Liver (tissue), 9 donors: ENCODE data around the gene TMEM272. TPM values are rescaled to one million over a fixed set of nuclear protein-coding genes. Genes with fewer than 3 reads are reported as not detected.

Experiments
- DNase-seq: peaks from one replicate; pipeline ENCODE4 v3.0.0-alpha.2; 2017; ENCODE audit warnings: low spot score
- H3K27ac ChIP-seq, 2 donors: one replicate each; pipeline ENCODE4 v1.7.0; 2013; ENCODE audit warnings: inconsistent platforms in 2 of 2, low read length in 2 of 2, control low read depth in 1 of 2, low read depth in 1 of 2, mild to moderate bottlenecking in 1 of 2
- H3K27me3 ChIP-seq, 4 donors: one replicate each; pipeline versions ENCODE4 v1.6.1 to v1.7.0; 2013; ENCODE audit warnings: low read length in 3 of 4, inconsistent platforms in 1 of 4, mild to moderate bottlenecking in 1 of 4, moderate library complexity in 1 of 4; ENCODE audit not compliant: control insufficient read depth in 4 of 4, insufficient read depth in 4 of 4
- H3K36me3 ChIP-seq, 4 donors: one replicate each; pipeline versions ENCODE4 v1.6.1 to v1.7.0; 2013; ENCODE audit warnings: low read length in 3 of 4, mild to moderate bottlenecking in 3 of 4, low read depth in 1 of 4, moderate library complexity in 1 of 4; ENCODE audit not compliant: control insufficient read depth in 4 of 4, insufficient read depth in 3 of 4
- H3K4me1 ChIP-seq, 4 donors: one replicate each; pipeline versions ENCODE4 v1.6.1 to v1.7.0; 2013; ENCODE audit warnings: low read length in 3 of 4, mild to moderate bottlenecking in 3 of 4, moderate library complexity in 1 of 4; ENCODE audit not compliant: control insufficient read depth in 4 of 4, insufficient read depth in 4 of 4
- H3K4me3 ChIP-seq, 3 donors: one replicate each; pipeline versions ENCODE4 v1.6.1 to v1.7.0; 2013; ENCODE audit warnings: low read length in 3 of 3, control low read depth in 1 of 3, low read depth in 1 of 3, mild to moderate bottlenecking in 1 of 3
- H3K9ac ChIP-seq, 2 donors: one replicate each; pipeline ENCODE4 v1.7.0; 2013; ENCODE audit warnings: low read length in 2 of 2, mild to moderate bottlenecking in 2 of 2, moderate library complexity in 2 of 2, control low read depth in 1 of 2, low read depth in 1 of 2
- H3K9me3 ChIP-seq, 4 donors: one replicate each; pipeline versions ENCODE4 v1.6.1 to v1.7.0; 2013; ENCODE audit warnings: low read length in 3 of 4; ENCODE audit not compliant: control insufficient read depth in 4 of 4
- FOXA1 ChIP-seq: IDR thresholded peaks from 2 replicates; pipeline ENCODE4 v1.6.1; 2016; ENCODE audit warnings: antibody characterized with exemption
- FOXA2 ChIP-seq: IDR thresholded peaks from 2 replicates; pipeline ENCODE4 v1.6.1; 2016; ENCODE audit warnings: antibody characterized with exemption
- GABPA ChIP-seq, 2 donors: IDR thresholded peaks in 1 of 2; conservative IDR thresholded peaks in 1 of 2; 2 replicates each; pipeline ENCODE4 v1.6.1; 2016; ENCODE audit warnings: antibody characterized with exemption in 2 of 2, mild to moderate bottlenecking in 1 of 2, moderate library complexity in 1 of 2
- HNF4A ChIP-seq, 2 donors: conservative IDR thresholded peaks; 2 replicates each; pipeline ENCODE4 v1.6.1; 2016; ENCODE audit warnings: antibody characterized with exemption in 2 of 2, mild to moderate bottlenecking in 2 of 2
- JUND ChIP-seq, 2 donors: IDR thresholded peaks; 2 replicates each; pipeline ENCODE4 v1.6.1; 2016; ENCODE audit warnings: antibody characterized with exemption in 2 of 2
- RAD21 ChIP-seq, 2 donors: IDR thresholded peaks; 2 replicates each; pipeline ENCODE4 v1.6.1; 2016; ENCODE audit warnings: antibody characterized with exemption in 2 of 2, mild to moderate bottlenecking in 2 of 2
- RXRA ChIP-seq, 2 donors: IDR thresholded peaks; 2 replicates each; pipeline ENCODE4 v1.6.1; 2017 to 2018; ENCODE audit warnings: antibody characterized with exemption in 2 of 2, mild to moderate bottlenecking in 1 of 2
- SP1 ChIP-seq: IDR thresholded peaks from 2 replicates; pipeline ENCODE4 v1.6.1; 2018; ENCODE audit warnings: antibody characterized with exemption, mild to moderate bottlenecking
- TAF1 ChIP-seq: conservative IDR thresholded peaks from 2 replicates; pipeline ENCODE4 v1.6.1; 2016; ENCODE audit warnings: antibody characterized with exemption, mild to moderate bottlenecking
- YY1 ChIP-seq: IDR thresholded peaks from 2 replicates; pipeline ENCODE4 v1.6.1; 2016; ENCODE audit warnings: antibody characterized with exemption, mild to moderate bottlenecking
- WGBS: extraction: QIAGEN DNeasy Blood & Tissue Kit; methylation state at CpG from one replicate; pipeline ENCODE4 v1.1.7; 2013; 5-methylcytosine and 5-hydroxymethylcytosine counted together
- polyA plus RNA-seq, 2 donors: library from polyadenylated mRNA; stranded (reverse) in 1 of 2; unstranded in 1 of 2; fragments of 200-250 nt in 1 of 2; fragments of >200 nt in 1 of 2; fragmentation: Nextera tagmentation in 1 of 2; extraction: Ambion mirVana in 1 of 2; gene quantifications; one replicate each; pipeline versions ENCODE4 v1.2.1 to v1.2.3, GENCODE V29; 2013 to 2015
- total RNA-seq, 2 donors: library from RNA; depleted of rRNA; stranded (reverse); fragments of >200 nt; gene quantifications; one replicate each; pipeline ENCODE4 v1.2.3, GENCODE V29; 2014
- TF ChIP-seq, protein P1 (sequence below): IDR thresholded peaks from 2 replicates; pipeline ENCODE4 v1.6.1; 2016; ENCODE audit warnings: antibody characterized with exemption
- TF ChIP-seq, protein P2 (sequence below): IDR thresholded peaks from 2 replicates; pipeline ENCODE4 v1.6.1; 2016; ENCODE audit warnings: antibody characterized with exemption
- TF ChIP-seq, protein P3 (sequence below): fragments of 150-350 bp; IDR thresholded peaks from 2 replicates; pipeline ENCODE4 v1.5.1; 2017; ENCODE audit warnings: improper control_type of control experiment, low read depth, low read length; ENCODE audit not compliant: missing input control
- TF ChIP-seq, protein P4 (sequence below): IDR thresholded peaks from 2 replicates; pipeline ENCODE4 v1.6.1; 2016; ENCODE audit warnings: antibody characterized with exemption
- donor health status: healthy.
- donor health status: healthy.
- donor health status: healthy.
- donor health status: healthy.
- donor health status: healthy.

Gene TMEM272
- total and polyA plus RNA-seq, 4 donors, result 0.02 to 0.42 (median 0.10) TPM

DNA sequence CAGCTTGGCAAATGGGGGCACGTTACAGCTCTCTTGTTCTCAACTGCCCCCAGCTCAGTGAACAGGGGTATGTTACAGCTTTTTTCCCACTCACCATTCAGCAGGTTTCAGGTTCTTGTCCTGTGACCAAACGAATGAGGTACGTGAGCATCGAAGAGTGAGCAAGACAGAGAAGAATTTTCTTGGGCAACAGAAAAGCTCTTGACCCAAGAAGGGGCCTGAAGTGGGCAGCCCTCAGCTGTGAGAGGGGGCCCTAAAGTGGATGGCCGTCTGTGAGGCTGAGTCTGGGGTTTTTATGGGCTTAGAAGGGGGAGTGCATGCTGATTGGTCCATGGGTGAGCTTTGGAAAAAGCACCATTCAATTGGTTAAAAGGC lies 38.2 kb upstream of the TMEM272 start:
- Histone ChIP-seq H3K9ac (no peak overlapping the region), H3K27me3 (no peaks in the 10 kb centered on the region), H3K4me1 (no peaks in the 10 kb centered on the region), H3K27ac (no peak overlapping the region), H3K9me3 (peaks cover 0 to 1% (median 0%) of the 10 kb centered on the region in 4 donors), H3K4me3 (no peak overlapping the region), H3K36me3 (peaks cover 0 to 2% (median 0%) of the 10 kb centered on the region in 4 donors)
- WGBS, result 76% methylated on average over 5 of the region's 5 CpGs
- TF ChIP-seq JUND (IDR thresholded peaks at IDR 0.05) (no peak), SP1 (no peak), RXRA (IDR thresholded peaks at IDR 0.05) (no peak), GABPA (IDR thresholded peaks at IDR 0.05 in 1 of 2, conservative IDR thresholded peaks at IDR 0.05 in 1 of 2) (no peak)
- TF ChIP-seq, protein P1, sequence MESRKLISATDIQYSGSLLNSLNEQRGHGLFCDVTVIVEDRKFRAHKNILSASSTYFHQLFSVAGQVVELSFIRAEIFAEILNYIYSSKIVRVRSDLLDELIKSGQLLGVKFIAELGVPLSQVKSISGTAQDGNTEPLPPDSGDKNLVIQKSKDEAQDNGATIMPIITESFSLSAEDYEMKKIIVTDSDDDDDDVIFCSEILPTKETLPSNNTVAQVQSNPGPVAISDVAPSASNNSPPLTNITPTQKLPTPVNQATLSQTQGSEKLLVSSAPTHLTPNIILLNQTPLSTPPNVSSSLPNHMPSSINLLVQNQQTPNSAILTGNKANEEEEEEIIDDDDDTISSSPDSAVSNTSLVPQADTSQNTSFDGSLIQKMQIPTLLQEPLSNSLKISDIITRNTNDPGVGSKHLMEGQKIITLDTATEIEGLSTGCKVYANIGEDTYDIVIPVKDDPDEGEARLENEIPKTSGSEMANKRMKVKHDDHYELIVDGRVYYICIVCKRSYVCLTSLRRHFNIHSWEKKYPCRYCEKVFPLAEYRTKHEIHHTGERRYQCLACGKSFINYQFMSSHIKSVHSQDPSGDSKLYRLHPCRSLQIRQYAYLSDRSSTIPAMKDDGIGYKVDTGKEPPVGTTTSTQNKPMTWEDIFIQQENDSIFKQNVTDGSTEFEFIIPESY, result no peak
- TF ChIP-seq, protein P2, sequence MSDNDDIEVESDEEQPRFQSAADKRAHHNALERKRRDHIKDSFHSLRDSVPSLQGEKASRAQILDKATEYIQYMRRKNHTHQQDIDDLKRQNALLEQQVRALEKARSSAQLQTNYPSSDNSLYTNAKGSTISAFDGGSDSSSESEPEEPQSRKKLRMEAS, result no peak
- DNase-seq, result no peak

DNA sequence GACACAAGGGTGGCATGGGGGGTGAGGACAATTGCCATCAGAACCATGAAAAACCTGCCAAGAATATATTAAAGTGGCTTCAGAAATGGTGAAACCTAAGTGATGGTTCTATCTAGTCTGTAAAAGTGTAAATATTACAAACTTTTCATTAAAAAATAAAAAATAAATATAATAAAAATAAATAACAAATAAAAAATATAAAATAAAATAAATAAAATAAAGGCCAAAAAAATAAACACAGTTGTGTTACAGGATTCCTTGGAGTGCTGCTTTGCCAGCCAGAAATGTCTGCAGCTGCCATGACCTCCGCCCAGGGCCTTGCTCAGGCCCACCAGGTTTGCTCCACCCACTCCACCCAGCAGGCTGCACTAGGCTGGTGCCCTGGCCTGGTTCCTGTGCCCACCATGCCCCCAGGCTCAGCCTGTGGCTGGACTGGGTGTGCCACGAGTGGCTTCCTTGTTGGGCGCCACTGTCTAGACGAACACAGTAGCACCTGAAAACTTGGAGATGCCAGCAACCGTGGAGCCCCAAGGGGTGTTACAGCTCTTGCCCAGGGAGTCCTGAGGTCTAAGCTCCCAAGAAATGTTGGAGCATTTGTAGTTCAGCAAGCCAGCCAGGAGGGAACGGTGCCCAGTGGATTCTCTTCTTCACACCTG lies 37.7 kb upstream of the TMEM272 start:
- Histone ChIP-seq H3K27me3 (no peaks in the 10 kb centered on the region), H3K27ac (no peak overlapping the region), H3K4me1 (no peaks in the 10 kb centered on the region), H3K9me3 (peaks cover 0 to 1% (median 0%) of the 10 kb centered on the region in 4 donors), H3K4me3 (no peak overlapping the region), H3K36me3 (peaks cover 0 to 2% (median 0%) of the 10 kb centered on the region in 4 donors), H3K9ac (no peak overlapping the region)
- DNase-seq, result no peak
- no peak for TF ChIP-seq YY1
- TF ChIP-seq, protein P1, result no peak
- no peak for TF ChIP-seq FOXA2
- no peak for TF ChIP-seq TAF1
- TF ChIP-seq, protein P3, sequence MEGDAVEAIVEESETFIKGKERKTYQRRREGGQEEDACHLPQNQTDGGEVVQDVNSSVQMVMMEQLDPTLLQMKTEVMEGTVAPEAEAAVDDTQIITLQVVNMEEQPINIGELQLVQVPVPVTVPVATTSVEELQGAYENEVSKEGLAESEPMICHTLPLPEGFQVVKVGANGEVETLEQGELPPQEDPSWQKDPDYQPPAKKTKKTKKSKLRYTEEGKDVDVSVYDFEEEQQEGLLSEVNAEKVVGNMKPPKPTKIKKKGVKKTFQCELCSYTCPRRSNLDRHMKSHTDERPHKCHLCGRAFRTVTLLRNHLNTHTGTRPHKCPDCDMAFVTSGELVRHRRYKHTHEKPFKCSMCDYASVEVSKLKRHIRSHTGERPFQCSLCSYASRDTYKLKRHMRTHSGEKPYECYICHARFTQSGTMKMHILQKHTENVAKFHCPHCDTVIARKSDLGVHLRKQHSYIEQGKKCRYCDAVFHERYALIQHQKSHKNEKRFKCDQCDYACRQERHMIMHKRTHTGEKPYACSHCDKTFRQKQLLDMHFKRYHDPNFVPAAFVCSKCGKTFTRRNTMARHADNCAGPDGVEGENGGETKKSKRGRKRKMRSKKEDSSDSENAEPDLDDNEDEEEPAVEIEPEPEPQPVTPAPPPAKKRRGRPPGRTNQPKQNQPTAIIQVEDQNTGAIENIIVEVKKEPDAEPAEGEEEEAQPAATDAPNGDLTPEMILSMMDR, result no peak
- TF ChIP-seq, protein P4, sequence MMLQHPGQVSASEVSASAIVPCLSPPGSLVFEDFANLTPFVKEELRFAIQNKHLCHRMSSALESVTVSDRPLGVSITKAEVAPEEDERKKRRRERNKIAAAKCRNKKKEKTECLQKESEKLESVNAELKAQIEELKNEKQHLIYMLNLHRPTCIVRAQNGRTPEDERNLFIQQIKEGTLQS, result no peak
- TF ChIP-seq HNF4A (conservative IDR thresholded peaks at IDR 0.05), result no peak
- no peak for TF ChIP-seq FOXA1
- TF ChIP-seq RAD21 (IDR thresholded peaks at IDR 0.05), result no peak
- TF ChIP-seq SP1, result no peak
- 97% methylated on average over 6 of the region's 6 CpGs for WGBS
